Measurements from ENCODE around the gene GMDS.

GMDS gene

DNA sequence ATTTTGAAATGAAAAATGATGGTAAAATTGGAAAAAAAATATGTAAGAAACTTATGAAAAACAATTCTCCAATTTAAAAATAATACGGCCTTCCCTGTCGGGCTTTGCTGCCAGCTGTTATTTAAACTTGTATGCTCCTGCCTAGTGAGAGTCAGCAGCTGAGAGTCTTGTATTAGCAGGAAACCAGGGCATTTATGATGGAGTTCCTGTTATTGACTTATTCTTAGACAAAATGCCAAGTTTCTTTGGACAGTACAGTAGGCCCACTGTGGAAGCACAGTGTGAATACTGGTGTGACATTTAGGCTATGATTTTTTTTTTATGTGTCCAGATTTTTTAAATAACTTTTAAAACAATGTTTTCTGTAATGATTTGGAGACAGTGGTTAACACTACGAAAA is 42.1 kb downstream of the GMDS start:
- DNase-seq, result no peak

DNA sequence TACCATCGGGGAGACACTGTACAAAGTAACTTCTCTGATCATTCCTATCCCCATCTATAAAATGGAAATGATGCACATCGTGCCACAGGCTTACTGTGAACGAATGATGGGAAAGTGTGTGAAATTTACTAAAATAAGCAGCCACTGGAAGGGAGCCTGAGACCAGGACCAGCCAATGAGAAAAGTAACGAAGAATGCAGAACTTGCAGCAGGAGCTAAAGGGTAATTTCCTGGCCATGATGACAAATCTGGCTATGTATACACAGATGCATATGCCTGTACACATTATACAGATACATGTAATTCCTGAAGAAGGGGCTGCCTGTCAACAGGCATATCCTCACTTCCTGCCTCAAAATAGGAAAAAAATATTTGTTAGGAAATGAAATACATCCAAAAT is 47.4 kb downstream of the GMDS start:
- no peak for DNase-seq

GRCh38 chr6:2197177-2197671 is 48.2 kb downstream of the GMDS start:
- no peak for DNase-seq

DNA sequence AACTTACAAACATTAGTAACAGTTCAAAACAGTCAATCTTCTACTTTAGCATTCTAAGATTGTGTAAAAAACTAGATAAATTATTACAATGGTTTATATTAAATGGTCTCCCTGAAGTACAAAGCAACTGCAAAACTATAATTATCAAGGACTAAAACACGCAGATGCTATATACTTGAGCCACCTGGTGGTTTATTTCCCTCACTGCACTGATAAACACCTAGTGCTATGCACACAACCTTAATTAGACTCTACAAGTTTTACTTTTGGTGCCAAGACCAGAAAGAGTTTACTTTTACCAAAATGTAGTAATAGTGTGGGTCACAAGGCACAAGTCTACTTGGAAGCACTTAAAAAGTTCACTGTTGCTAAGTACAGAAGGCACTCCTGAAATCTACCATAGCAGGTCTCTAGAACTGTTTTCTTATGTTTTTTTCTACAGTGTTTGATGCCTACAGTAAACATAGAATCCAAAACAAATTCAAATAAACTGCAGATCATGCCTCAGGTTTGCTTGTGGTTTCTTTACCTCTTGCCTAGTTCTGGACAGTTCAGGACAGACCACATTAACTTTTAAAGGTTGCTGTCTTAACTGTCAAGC is 49.2 kb downstream of the GMDS start:
- peak; percentile 77 for DNase-seq

DNA sequence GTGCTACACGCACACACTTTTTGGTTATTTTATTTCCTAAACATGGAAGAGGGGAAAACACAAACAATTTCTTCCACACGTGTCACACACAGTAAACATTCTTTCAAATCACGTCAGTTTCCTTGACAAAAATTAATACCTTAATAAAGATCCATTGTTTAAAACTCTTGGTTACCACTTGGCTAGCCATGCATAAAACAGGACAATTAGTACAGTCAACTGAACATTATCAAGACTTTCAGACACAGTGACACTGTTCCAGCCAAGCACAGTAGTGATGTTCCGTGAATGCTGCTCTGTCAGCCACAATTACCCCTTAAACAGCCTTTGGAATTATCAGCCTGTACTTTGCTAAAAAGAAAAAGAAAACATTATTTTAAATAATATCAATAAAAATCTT is 50.8 kb downstream of the GMDS start:
- DNase-seq, result no peak

- DNase-seq, result no peak
Observed at GRCh38 chr6:2193931-2194330, 51.5 kb downstream of the GMDS start.

DNA sequence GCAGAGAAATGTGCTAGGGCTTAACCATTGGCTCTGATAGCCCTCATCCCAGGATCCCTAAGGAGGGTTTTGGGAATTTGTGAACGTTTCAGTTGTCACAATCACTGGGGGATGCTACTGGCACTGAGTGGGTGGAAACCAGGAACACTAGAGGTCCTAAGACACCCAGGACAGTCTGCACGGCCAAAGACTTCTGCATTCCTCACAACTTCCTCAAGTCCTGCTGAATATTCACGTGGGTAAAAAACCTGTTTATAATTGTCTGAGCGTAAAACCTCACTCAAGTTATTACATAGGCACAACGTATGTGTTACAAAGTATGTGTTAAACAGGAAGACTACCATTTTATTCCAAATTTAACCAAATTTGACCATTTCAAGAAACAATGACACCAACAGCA is 52.4 kb downstream of the GMDS start:
- no peak for DNase-seq

GRCh38 chr6:2191390-2191740 is 54.0 kb downstream of the GMDS start:
- no peak for DNase-seq

DNA sequence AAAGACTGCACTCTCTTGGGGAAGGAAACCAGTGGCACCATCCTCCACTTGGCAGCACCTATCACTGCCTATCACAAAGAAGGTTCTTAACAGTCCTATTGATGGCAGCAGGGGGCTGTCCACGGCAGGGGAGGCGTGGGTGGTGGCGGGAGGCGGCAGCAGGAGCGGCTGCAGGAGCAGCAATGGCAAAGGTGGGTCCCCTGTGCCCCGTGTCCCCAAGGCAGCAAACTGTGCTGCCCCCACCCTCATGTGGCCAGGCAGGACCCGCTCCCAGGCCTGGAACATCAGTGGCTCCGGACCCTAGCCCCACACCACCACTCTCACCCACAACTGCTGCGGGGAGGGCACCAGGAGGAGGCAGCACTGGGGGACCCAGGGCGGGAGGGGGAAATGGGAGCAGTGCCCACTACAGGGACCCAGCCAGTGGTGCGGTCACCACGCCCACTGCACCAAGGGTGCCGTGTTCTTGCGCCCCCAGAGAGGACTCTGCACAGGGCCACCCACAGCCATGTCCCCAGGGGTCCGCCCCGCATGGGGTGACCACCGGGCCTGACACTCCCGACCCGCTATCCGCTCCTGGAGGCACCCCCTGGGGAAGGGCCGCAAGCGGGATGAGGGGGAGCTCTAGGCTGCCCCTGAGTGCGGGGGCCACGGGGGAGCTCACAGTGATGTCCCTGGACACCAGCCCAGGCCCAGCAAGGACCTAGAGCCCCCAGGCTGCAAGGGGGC is 54.6 kb downstream of the GMDS start:
- DNase-seq, result no peak

DNA sequence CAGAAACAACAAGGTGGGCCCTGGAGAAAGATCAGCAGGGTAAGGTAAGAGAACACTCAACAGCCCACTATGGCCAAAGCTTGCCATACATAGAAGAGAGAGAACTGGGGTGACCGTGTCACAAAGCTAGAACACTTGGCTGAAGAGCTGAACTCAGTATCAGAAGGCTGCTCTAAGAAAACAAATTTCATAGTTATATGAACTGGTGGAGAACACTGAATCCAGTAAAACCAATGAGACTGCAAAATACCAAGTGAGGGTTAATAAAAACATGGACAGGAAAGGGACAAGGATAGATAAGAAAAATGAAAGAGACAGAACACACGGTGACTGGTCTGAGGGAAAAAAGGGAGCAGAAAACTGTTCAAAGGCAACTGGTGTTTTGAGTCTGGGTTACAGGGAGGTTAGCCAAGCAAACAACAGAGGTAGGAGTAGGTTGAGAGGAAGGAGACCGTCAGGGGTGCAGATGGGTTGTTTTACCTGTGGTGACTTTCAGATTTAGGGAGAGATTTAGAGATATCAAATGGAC is 56.5 kb downstream of the GMDS start:
- DNase-seq, result no peak

DNA sequence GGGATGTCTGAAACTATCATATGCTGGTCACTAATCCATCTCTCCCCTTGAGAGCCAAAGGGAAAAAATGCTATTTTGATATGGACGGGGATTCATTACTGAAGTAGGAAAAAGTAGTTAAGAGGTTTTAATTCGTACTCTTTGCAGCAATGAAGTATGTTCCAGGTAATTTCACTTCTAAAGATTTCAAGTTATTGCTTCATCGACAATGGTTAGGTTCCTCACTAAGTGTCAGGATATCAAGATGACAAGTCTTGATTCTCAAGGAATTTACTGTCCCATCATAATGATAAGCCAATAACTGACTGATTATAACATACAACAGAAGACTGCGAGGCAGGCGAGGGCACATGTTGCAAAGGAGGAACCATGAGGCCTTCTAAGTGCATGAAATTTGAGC is 57.0 kb downstream of the GMDS start:
- DNase-seq, result no peak

DNA sequence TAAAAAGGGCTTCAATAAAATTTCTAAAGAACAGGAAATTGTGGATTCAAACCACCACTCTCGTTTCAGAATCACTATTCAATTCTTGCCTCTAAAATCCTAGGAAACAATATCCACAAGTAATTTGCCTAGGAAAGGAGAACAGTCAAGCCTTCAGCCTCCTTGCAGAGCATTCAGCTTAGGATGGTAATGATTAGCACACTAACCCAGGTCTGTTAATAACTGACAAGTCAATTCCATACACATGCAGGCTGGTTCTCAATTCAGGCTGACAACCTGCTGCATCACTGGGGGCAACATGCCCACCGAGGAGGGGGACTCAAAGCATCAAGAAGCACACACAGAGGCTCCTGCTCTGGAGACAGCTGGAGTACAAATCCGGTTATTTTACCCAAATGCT is 57.6 kb downstream of the GMDS start:
- DNase-seq, result no peak

- DNase-seq, result no peak
Observed at GRCh38 chr6:2186516-2186915, 58.9 kb downstream of the GMDS start.

DNA sequence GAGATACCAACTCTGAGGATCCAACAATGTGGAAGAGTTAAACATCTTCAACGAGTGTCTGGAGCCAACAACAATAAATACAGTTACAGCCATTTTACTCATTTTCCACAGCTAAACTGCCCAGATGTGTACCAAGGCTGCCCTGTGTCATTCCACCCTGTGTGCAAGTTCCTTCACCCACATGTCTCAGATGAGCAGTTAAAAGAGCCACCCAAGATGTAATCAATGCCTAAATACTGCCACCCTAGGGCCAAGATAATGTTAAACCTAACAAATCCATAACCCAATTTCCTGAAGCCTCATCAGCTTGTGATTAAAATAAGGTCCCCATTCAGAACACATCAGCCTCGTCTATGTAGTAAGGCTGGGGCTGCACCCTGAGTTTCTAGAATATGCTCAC is 59.9 kb downstream of the GMDS start:
- no peak for DNase-seq

GRCh38 chr6:2184700-2185455 is 60.5 kb downstream of the GMDS start:
- DNase-seq, result no peak

- DNase-seq, result no peak
Observed at GRCh38 chr6:2183752-2184151, 61.7 kb downstream of the GMDS start.

- DNase-seq, result no peak
Observed at GRCh38 chr6:2183246-2183645, 62.2 kb downstream of the GMDS start.

GRCh38 chr6:2182251-2182650 is 63.2 kb downstream of the GMDS start:
- DNase-seq, result no peak

- DNase-seq, result no peak
Observed at GRCh38 chr6:2181567-2181966, 63.8 kb downstream of the GMDS start.

DNA sequence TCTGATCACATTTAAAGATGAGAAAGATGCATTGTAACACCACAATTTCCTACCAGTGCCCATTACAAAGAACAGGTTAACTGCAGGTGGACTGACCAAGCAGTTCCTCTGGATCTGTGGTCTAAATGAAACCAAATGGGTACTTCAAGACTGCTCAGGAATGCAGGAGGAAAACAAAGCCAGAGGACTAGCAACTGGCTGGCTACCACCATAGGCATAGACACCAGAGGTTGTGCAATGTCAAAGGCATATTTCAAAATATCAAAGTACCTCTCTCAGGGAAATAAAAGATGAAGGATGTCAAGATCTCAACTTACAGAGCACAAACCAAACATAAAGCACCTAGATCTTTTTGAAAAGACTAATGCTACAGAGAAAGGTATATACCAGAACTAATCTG is 65.5 kb downstream of the GMDS start:
- DNase-seq, result peak; percentile 63

GRCh38 chr6:2179241-2179640 is 66.2 kb downstream of the GMDS start:
- DNase-seq, result no peak

GRCh38 chr6:2178125-2178524 is 67.3 kb downstream of the GMDS start:
- DNase-seq, result no peak

DNA sequence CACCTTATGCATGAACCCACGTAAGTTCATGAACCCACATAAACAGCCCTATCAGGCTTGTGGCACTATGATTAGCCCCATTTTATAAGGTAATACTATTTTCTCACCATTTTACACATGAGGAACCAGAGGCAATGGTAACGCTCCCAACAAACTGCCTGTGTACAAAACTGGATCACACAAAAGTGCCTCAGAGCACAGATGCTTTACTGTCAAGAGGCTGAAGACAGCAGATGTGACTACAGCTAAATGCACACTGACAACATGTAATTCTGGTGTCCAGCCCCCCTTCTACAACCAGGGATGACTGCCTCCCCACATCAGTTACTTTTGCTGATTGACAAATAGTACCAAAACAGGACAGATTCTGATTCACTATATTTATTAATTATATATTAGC is 69.6 kb downstream of the GMDS start:
- no peak for DNase-seq
